ENCODE measurements around the gene CCDC178.

Gene CCDC178

GRCh38 chr18:32889615-32890593, 550.6 kb downstream of the CCDC178 start:
- no peak for DNase-seq (ENCODE audit: extremely low spot score)
- TF ChIP-seq CTCF (IDR thresholded peaks at IDR 0.05; ENCODE audit: control extremely low read depth, extremely low read depth, low read depth, missing control alignments): no peak
- CTCF ChIA-PET: interaction anchor here (1.1 kb wide), 1 partner anchor 47 kb away, joined by 3 read pairs; no protein-coding TSS in a partner anchor
- POLR2A ChIA-PET: no interaction called here

- CTCF ChIA-PET: no interaction called here
- DNase-seq (ENCODE audit: extremely low spot score): no peak
- no peak for TF ChIP-seq CTCF (IDR thresholded peaks at IDR 0.05; ENCODE audit: control extremely low read depth, extremely low read depth, low read depth, missing control alignments)
- POLR2A ChIA-PET: no interaction called here
These were observed 552.2 kb downstream of the CCDC178 start for GRCh38 chr18:32888306-32888705.

All from GM10248 (cell line).